Loucy (cell line): ENCODE data around the gene MYNN.

ENCODE experiments used
- H2AFZ ChIP-seq: fragments of 200-600 bp; sonication (generic); 2 replicates; pipeline ENCODE4 v1.6.0; 2016; ENCODE audit warnings: antibody characterized with exemption, mild to moderate bottlenecking, low read length, moderate library complexity
- H3F3A ChIP-seq: fragments of 200-600 bp; 2 replicates; pipeline ENCODE4 v1.6.0; 2016; ENCODE audit warnings: antibody characterized with exemption, low read depth, mild to moderate bottlenecking
- H3K27me3 ChIP-seq: fragments of 200-600 bp; sonication (generic); 2 replicates; pipeline ENCODE4 v1.6.1; 2014; ENCODE audit warnings: low read length, mild to moderate bottlenecking; ENCODE audit not compliant: insufficient read depth, poor library complexity, severe bottlenecking
- H3K36me3 ChIP-seq: fragments of 200-600 bp; sonication (generic); 2 replicates; pipeline ENCODE4 v1.6.1; 2016; ENCODE audit warnings: low read length; ENCODE audit not compliant: insufficient read depth
- H3K4me1 ChIP-seq: fragments of 200-600 bp; sonication (generic); 2 replicates; pipeline ENCODE4 v1.5.1; 2014; ENCODE audit warnings: low read length, mild to moderate bottlenecking; ENCODE audit not compliant: insufficient read depth, poor library complexity, severe bottlenecking
- H3K4me2 ChIP-seq: fragments of 200-600 bp; sonication (generic); 2 replicates; pipeline ENCODE4 v1.6.0; 2014; ENCODE audit warnings: antibody characterized with exemption, low read length, low read depth, mild to moderate bottlenecking; ENCODE audit not compliant: poor library complexity, severe bottlenecking
- H3K4me3 ChIP-seq: fragments of 200-600 bp; sonication (generic); 2 replicates; pipeline ENCODE4 v1.5.1; 2014; ENCODE audit warnings: low read length, mild to moderate bottlenecking, mixed read lengths; ENCODE audit not compliant: poor library complexity, severe bottlenecking
- H3K79me2 ChIP-seq: fragments of 200-600 bp; sonication (generic); 2 replicates; pipeline ENCODE4 v1.6.1; 2014; ENCODE audit warnings: low read length; ENCODE audit not compliant: insufficient read depth
- H3K9ac ChIP-seq: fragments of 200-600 bp; sonication (generic); 2 replicates; pipeline ENCODE4 v1.6.0; 2014; ENCODE audit warnings: mild to moderate bottlenecking, low read depth, low read length, moderate library complexity; ENCODE audit not compliant: poor library complexity, severe bottlenecking
- H3K9me2 ChIP-seq: fragments of 200-600 bp; sonication (generic); replicated peaks from 2 replicates; pipeline ENCODE4 v1.6.1; 2016; ENCODE audit warnings: low read depth, low read length, mixed read lengths
- H3K9me3 ChIP-seq: fragments of 200-600 bp; sonication (generic); 2 replicates; pipeline ENCODE4 v1.6.1; 2014; ENCODE audit warnings: mild to moderate bottlenecking, antibody characterized with exemption, low read length, low read depth; ENCODE audit not compliant: insufficient read depth
- H4K20me1 ChIP-seq: fragments of 200-600 bp; sonication (generic); 2 replicates; pipeline ENCODE4 v1.6.0; 2014; ENCODE audit warnings: antibody characterized with exemption, low read length, mild to moderate bottlenecking; ENCODE audit not compliant: insufficient read depth, poor library complexity, severe bottlenecking
- CTCF ChIP-seq: fragments of 200-600 bp; sonication (generic); conservative IDR thresholded peaks from 2 replicates; pipeline ENCODE4 v1.5.1; 2014; ENCODE audit warnings: mild to moderate bottlenecking, antibody characterized with exemption, low read length
- EZH2phosphoT487 ChIP-seq: fragments of 200-600 bp; IDR thresholded peaks from 2 replicates; pipeline ENCODE4 v1.6.1; 2018; ENCODE audit warnings: antibody characterized with exemption, mild to moderate bottlenecking, moderate library complexity, borderline replicate concordance

MYNN gene

GRCh38 chr3:169836942-169837275, 63.7 kb downstream of the MYNN start:
- H3K4me2 ChIP-seq, result no peak overlapping the region

GRCh38 chr3:169838511-169839030, 65.4 kb downstream of the MYNN start:
- H3K27me3 ChIP-seq, result no peaks in the 10 kb centered on the region
- no peaks in the 10 kb centered on the region for H3F3A ChIP-seq
- H3K4me2 ChIP-seq, result no peak overlapping the region
- no peak overlapping the region for H3K9ac ChIP-seq
- H3K4me1 ChIP-seq, result no peaks in the 10 kb centered on the region
- TF ChIP-seq EZH2phosphoT487 (no peak), CTCF (no peak)
- H3K79me2 ChIP-seq, result no peaks in the 10 kb centered on the region
- H2AFZ ChIP-seq, result no peak overlapping the region
- no peaks in the 10 kb centered on the region for H3K36me3 ChIP-seq
- no peaks in the 10 kb centered on the region for H3K9me3 ChIP-seq
- no peaks in the 10 kb centered on the region for H3K9me2 ChIP-seq
- H3K4me3 ChIP-seq, result no peak overlapping the region
- no peaks in the 10 kb centered on the region for H4K20me1 ChIP-seq

More at GRCh38 chr3:169836942-169837275, 63.7 kb downstream of the MYNN start:
- no peaks in the 10 kb centered on the region for H3K9me3 ChIP-seq
- no peaks in the 10 kb centered on the region for H3K27me3 ChIP-seq
- H4K20me1 ChIP-seq, result no peaks in the 10 kb centered on the region
- TF ChIP-seq EZH2phosphoT487 (no peak), CTCF (no peak)
- no peak overlapping the region for H2AFZ ChIP-seq
- H3K4me1 ChIP-seq, result no peaks in the 10 kb centered on the region
- H3F3A ChIP-seq, result no peaks in the 10 kb centered on the region
- H3K9ac ChIP-seq, result no peak overlapping the region
- no peak overlapping the region for H3K4me3 ChIP-seq
- H3K9me2 ChIP-seq, result no peaks in the 10 kb centered on the region
- no peaks in the 10 kb centered on the region for H3K79me2 ChIP-seq
- no peaks in the 10 kb centered on the region for H3K36me3 ChIP-seq
